ENCODE data around the gene IER5.
A peak's percentile ranks its signal among the peaks of the same experiment; 100 is the strongest.

The IER5 gene

GRCh38 chr1:181121498-181121897, 33.0 kb downstream of the IER5 start:
- Histone ChIP-seq H3K36me3 (ENCODE audit: control insufficient read depth in 1 of 2, insufficient read depth in 2 of 2, low read length in 2 of 2) (no peaks in the 10 kb centered on the region), H3K4me3 (ENCODE audit: low read depth in 1 of 2, low read length in 2 of 2) (no peak overlapping the region), H3K9ac (ENCODE audit: low read depth in 1 of 2, low read length in 2 of 2) (no peak overlapping the region), H3K27ac (ENCODE audit: low read depth, low read length) (no peak overlapping the region), H3K4me1 (ENCODE audit: control insufficient read depth in 1 of 2, insufficient read depth in 2 of 2, low read length in 2 of 2) (peaks cover 9 to 19% of the 10 kb centered on the region in 2 donors), H3K9me3 (ENCODE audit: control insufficient read depth in 1 of 2, low read length in 2 of 2) (no peaks in the 10 kb centered on the region), H3K27me3 (ENCODE audit: control insufficient read depth in 1 of 2, insufficient read depth in 2 of 2, low read length in 2 of 2) (no peaks in the 10 kb centered on the region)

GRCh38 chr1:181122222-181122621, 33.7 kb downstream of the IER5 start:
- H3K4me1 ChIP-seq (ENCODE audit: control insufficient read depth in 1 of 2, insufficient read depth in 2 of 2, low read length in 2 of 2): peaks cover 9 to 23% of the 10 kb centered on the region in 2 donors
- no peak overlapping the region for H3K4me3 ChIP-seq (ENCODE audit: low read depth in 1 of 2, low read length in 2 of 2)
- H3K9me3 ChIP-seq (ENCODE audit: control insufficient read depth in 1 of 2, low read length in 2 of 2): no peaks in the 10 kb centered on the region
- H3K27ac ChIP-seq (ENCODE audit: low read depth, low read length): no peak overlapping the region
- no peaks in the 10 kb centered on the region for H3K27me3 ChIP-seq (ENCODE audit: control insufficient read depth in 1 of 2, insufficient read depth in 2 of 2, low read length in 2 of 2)
- H3K36me3 ChIP-seq (ENCODE audit: control insufficient read depth in 1 of 2, insufficient read depth in 2 of 2, low read length in 2 of 2): no peaks in the 10 kb centered on the region
- H3K9ac ChIP-seq (ENCODE audit: low read depth in 1 of 2, low read length in 2 of 2): no peak overlapping the region

DNA sequence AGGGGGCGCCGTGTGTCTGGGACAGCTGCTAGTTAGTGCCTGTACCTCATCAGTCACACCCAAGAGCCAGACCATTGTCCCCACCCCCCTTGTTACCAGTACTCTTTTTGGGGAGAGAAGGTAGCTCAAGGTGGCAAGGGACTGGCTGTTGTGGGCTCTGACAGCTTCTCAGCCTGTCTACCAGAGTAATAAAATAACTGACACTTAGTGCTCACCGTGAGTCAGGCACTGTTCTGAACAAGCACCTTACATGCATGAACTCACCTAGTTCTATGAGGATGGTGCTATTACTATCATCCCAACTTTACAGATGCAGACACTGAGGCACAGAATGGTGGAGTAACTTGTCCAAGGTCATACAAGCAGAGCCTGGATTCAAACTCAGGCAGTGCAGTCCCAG, 34.7 kb downstream of the IER5 start:
- Histone ChIP-seq H3K27me3 (ENCODE audit: control insufficient read depth in 1 of 2, insufficient read depth in 2 of 2, low read length in 2 of 2) (no peaks in the 10 kb centered on the region), H3K4me1 (ENCODE audit: control insufficient read depth in 1 of 2, insufficient read depth in 2 of 2, low read length in 2 of 2) (peaks cover 7 to 21% of the 10 kb centered on the region in 2 donors), H3K9ac (ENCODE audit: low read depth in 1 of 2, low read length in 2 of 2) (no peak overlapping the region), H3K27ac (ENCODE audit: low read depth, low read length) (no peak overlapping the region), H3K9me3 (ENCODE audit: control insufficient read depth in 1 of 2, low read length in 2 of 2) (no peaks in the 10 kb centered on the region), H3K36me3 (ENCODE audit: control insufficient read depth in 1 of 2, insufficient read depth in 2 of 2, low read length in 2 of 2) (no peaks in the 10 kb centered on the region), H3K4me3 (ENCODE audit: low read depth in 1 of 2, low read length in 2 of 2) (no peak overlapping the region)

GRCh38 chr1:181124291-181124751, 35.8 kb downstream of the IER5 start:
- peaks cover 19 to 28% of the 10 kb centered on the region in 2 donors for H3K4me1 ChIP-seq (ENCODE audit: control insufficient read depth in 1 of 2, insufficient read depth in 2 of 2, low read length in 2 of 2)
- no peak overlapping the region for H3K27ac ChIP-seq (ENCODE audit: low read depth, low read length)
- no peaks in the 10 kb centered on the region for H3K27me3 ChIP-seq (ENCODE audit: control insufficient read depth in 1 of 2, insufficient read depth in 2 of 2, low read length in 2 of 2)
- no peaks in the 10 kb centered on the region for H3K36me3 ChIP-seq (ENCODE audit: control insufficient read depth in 1 of 2, insufficient read depth in 2 of 2, low read length in 2 of 2)
- H3K9ac ChIP-seq (ENCODE audit: low read depth in 1 of 2, low read length in 2 of 2): no peak overlapping the region
- no peak overlapping the region for H3K4me3 ChIP-seq (ENCODE audit: low read depth in 1 of 2, low read length in 2 of 2)
- no peaks in the 10 kb centered on the region for H3K9me3 ChIP-seq (ENCODE audit: control insufficient read depth in 1 of 2, low read length in 2 of 2)

- peaks cover 18 to 36% of the 10 kb centered on the region in 2 donors for H3K4me1 ChIP-seq (ENCODE audit: control insufficient read depth in 1 of 2, insufficient read depth in 2 of 2, low read length in 2 of 2)
- no peak overlapping the region for H3K27ac ChIP-seq (ENCODE audit: low read depth, low read length)
- H3K9me3 ChIP-seq (ENCODE audit: control insufficient read depth in 1 of 2, low read length in 2 of 2): no peaks in the 10 kb centered on the region
Observed at GRCh38 chr1:181126289-181126688, 37.8 kb downstream of the IER5 start.

DNA sequence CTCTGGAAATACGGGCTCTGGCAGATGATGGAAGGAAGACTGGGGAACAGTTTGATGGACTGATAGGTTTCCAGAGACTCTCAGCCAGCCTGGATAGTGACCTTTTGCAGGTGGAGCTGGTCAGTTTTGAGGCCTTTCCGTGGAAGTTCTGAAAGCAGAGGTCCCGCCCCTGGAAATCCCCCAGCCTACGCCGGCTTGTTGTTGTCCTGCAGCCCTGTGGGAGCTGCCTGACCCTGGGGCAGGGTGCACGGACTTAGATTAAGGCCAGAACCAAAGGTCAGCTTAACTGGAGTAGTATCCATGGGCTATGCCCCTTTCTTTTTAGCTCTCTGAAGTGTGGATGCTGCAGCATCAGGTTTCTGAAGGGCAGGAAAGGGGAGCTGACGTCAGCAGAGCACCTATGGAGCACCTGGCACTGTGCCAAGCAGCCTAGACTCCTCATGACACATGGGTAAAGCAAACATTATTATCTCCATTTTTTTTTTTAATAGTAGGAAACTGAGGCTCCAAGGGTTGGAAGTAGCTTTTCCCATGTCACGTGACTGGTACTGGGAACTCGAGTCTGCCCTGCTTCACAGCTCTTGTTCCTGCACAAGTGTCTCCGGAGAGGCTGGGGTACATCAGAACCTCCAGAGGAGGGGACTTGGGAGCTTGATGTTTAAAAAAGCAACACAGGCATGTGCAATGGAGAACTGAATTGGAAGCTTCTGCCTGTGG, 38.5 kb downstream of the IER5 start:
- Histone ChIP-seq H3K4me3 (ENCODE audit: low read depth in 1 of 2, low read length in 2 of 2) (no peak overlapping the region), H3K9ac (ENCODE audit: low read depth in 1 of 2, low read length in 2 of 2) (no peak overlapping the region), H3K9me3 (ENCODE audit: control insufficient read depth in 1 of 2, low read length in 2 of 2) (no peaks in the 10 kb centered on the region), H3K27me3 (ENCODE audit: control insufficient read depth in 1 of 2, insufficient read depth in 2 of 2, low read length in 2 of 2) (no peaks in the 10 kb centered on the region), H3K27ac (ENCODE audit: low read depth, low read length) (no peak overlapping the region), H3K36me3 (ENCODE audit: control insufficient read depth in 1 of 2, insufficient read depth in 2 of 2, low read length in 2 of 2) (no peaks in the 10 kb centered on the region), H3K4me1 (ENCODE audit: control insufficient read depth in 1 of 2, insufficient read depth in 2 of 2, low read length in 2 of 2) (peaks cover 18 to 32% of the 10 kb centered on the region in 2 donors)

More at GRCh38 chr1:181126289-181126688, 37.8 kb downstream of the IER5 start:
- no peaks in the 10 kb centered on the region for H3K27me3 ChIP-seq (ENCODE audit: control insufficient read depth in 1 of 2, insufficient read depth in 2 of 2, low read length in 2 of 2)
- no peaks in the 10 kb centered on the region for H3K36me3 ChIP-seq (ENCODE audit: control insufficient read depth in 1 of 2, insufficient read depth in 2 of 2, low read length in 2 of 2)
- H3K4me3 ChIP-seq (ENCODE audit: low read depth in 1 of 2, low read length in 2 of 2): no peak overlapping the region
- no peak overlapping the region for H3K9ac ChIP-seq (ENCODE audit: low read depth in 1 of 2, low read length in 2 of 2)

DNA sequence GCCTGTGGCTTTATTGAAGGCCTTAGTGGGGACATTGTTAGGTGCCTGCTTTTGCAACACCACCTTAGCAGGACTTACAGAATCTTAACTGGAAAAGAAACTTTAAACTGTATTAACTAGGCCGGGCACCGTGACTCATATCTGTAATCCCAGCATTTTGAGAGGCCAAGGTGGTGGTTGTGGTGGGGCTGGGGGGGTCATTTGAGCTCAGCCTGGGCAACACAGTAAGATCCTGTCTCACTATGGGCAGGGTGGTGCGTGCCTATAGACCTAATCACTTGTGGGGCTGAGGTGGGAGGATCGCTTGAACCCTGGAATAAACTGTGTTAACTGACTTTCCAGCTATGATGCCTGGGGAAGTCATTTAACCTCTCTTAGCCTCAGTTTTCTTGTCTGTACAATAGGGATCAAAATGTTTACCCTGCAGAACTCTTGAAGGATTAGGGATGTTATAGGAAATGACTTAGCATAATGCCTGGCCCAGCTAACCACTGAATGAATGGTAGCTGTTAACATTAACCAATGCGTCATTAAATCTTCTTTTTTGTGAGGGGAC, 39.5 kb downstream of the IER5 start:
- no peaks in the 10 kb centered on the region for H3K9me3 ChIP-seq (ENCODE audit: control insufficient read depth in 1 of 2, low read length in 2 of 2)
- peaks cover 18 to 32% of the 10 kb centered on the region in 2 donors for H3K4me1 ChIP-seq (ENCODE audit: control insufficient read depth in 1 of 2, insufficient read depth in 2 of 2, low read length in 2 of 2)
- no peak overlapping the region for H3K27ac ChIP-seq (ENCODE audit: low read depth, low read length)
- peak overlapping the region in 1 of 2 donors; percentile 22 for H3K9ac ChIP-seq (ENCODE audit: low read depth in 1 of 2, low read length in 2 of 2)
- no peaks in the 10 kb centered on the region for H3K27me3 ChIP-seq (ENCODE audit: control insufficient read depth in 1 of 2, insufficient read depth in 2 of 2, low read length in 2 of 2)
- no peaks in the 10 kb centered on the region for H3K36me3 ChIP-seq (ENCODE audit: control insufficient read depth in 1 of 2, insufficient read depth in 2 of 2, low read length in 2 of 2)
- H3K4me3 ChIP-seq (ENCODE audit: low read depth in 1 of 2, low read length in 2 of 2): no peak overlapping the region

GRCh38 chr1:181128592-181129497, 40.3 kb downstream of the IER5 start:
- Histone ChIP-seq H3K27me3 (ENCODE audit: control insufficient read depth in 1 of 2, insufficient read depth in 2 of 2, low read length in 2 of 2) (no peaks in the 10 kb centered on the region), H3K4me1 (ENCODE audit: control insufficient read depth in 1 of 2, insufficient read depth in 2 of 2, low read length in 2 of 2) (peaks cover 21 to 33% of the 10 kb centered on the region in 2 donors), H3K9me3 (ENCODE audit: control insufficient read depth in 1 of 2, low read length in 2 of 2) (no peaks in the 10 kb centered on the region), H3K36me3 (ENCODE audit: control insufficient read depth in 1 of 2, insufficient read depth in 2 of 2, low read length in 2 of 2) (no peaks in the 10 kb centered on the region), H3K4me3 (ENCODE audit: low read depth in 1 of 2, low read length in 2 of 2) (no peak overlapping the region), H3K27ac (ENCODE audit: low read depth, low read length) (no peak overlapping the region), H3K9ac (ENCODE audit: low read depth in 1 of 2, low read length in 2 of 2) (peak overlapping the region in 1 of 2 donors; percentile 22)

DNA sequence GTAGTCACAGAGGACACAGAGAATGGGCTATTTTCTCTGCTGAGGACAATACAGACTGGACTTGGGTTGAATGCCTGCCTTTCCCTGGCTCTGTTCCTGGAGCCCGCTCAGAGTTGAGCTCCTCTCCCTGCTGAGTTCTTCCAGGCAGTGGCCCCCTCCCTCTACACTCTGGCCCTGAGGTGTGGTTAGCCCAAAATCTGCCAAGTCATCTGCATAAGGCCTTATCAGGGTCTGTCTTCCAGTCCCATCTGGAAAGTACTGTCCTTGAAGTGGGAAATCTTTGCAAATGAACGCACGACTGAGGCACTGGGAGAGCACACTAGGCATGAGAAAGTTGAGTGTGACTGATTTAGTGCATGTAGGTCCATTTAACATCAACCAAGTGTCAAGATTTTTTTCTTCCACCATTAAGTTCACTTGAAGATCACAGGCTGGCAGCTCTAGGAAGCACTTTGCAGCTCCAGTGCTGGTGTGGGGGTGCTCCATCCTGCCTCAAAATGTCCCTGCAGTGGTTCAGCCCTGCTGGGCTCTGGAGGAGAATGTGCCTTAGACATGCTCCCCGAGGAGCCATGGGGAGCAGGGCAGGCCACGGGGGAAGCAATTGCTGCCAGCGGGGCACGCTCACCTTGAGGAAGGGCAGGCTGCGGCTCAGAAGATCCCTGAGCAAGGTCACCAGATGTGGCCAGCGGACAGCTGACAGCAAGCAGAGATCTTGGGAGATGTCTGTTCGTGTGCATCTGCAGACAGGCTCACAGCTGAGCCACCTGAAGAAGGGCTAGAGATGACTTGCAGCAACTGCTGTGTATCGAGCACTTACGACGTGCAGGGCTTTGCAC, 41.5 kb downstream of the IER5 start:
- H3K36me3 ChIP-seq (ENCODE audit: control insufficient read depth in 1 of 2, insufficient read depth in 2 of 2, low read length in 2 of 2): no peaks in the 10 kb centered on the region
- H3K9ac ChIP-seq (ENCODE audit: low read depth in 1 of 2, low read length in 2 of 2): no peak overlapping the region
- H3K9me3 ChIP-seq (ENCODE audit: control insufficient read depth in 1 of 2, low read length in 2 of 2): no peaks in the 10 kb centered on the region
- H3K27ac ChIP-seq (ENCODE audit: low read depth, low read length): no peak overlapping the region
- H3K4me3 ChIP-seq (ENCODE audit: low read depth in 1 of 2, low read length in 2 of 2): no peak overlapping the region
- no peaks in the 10 kb centered on the region for H3K27me3 ChIP-seq (ENCODE audit: control insufficient read depth in 1 of 2, insufficient read depth in 2 of 2, low read length in 2 of 2)
- peaks cover 32 to 37% of the 10 kb centered on the region in 2 donors for H3K4me1 ChIP-seq (ENCODE audit: control insufficient read depth in 1 of 2, insufficient read depth in 2 of 2, low read length in 2 of 2)

Measured in duodenal mucosa (tissue), 2 donors.